Stimulated activated naive CD8-positive, alpha-beta T cell treated with anti-CD3 and anti-CD28 coated beads, Interleukin-15, amount 100 ng/mL, for 72 hours (primary cell): ENCODE data around the gene DPRX.

Experiments
- ATAC-seq: fragments of 150-1000 bp; cut with Tn5 transposase; 2 replicates; pipeline ENCODE4 v1.10.0; 2021; ENCODE audit warnings: mild to moderate bottlenecking, moderate library complexity
- DNase-seq, 2 donors: peaks; one replicate each; pipeline ENCODE4 v3.0.0; 2021 to 2022
- H3K27ac Mint-ChIP-seq, 2 donors: one replicate each; pipeline ENCODE4 v1.8.0; 2022; ENCODE audit warnings: mild to moderate bottlenecking in 2 of 2, mixed read lengths in 2 of 2, moderate library complexity in 2 of 2
- H3K27me3 Mint-ChIP-seq: one replicate; pipeline ENCODE4 v1.8.0; 2022; ENCODE audit warnings: mixed read lengths
- H3K4me1 Mint-ChIP-seq: one replicate; pipeline ENCODE4 v1.8.0; 2022; ENCODE audit warnings: mild to moderate bottlenecking, mixed read lengths
- H3K4me3 Mint-ChIP-seq, 2 donors: one replicate each; pipeline ENCODE4 v1.8.0; 2022; ENCODE audit warnings: mild to moderate bottlenecking in 2 of 2, mixed read lengths in 2 of 2, moderate library complexity in 1 of 2
- H3K9me3 Mint-ChIP-seq, 2 donors: one replicate each; pipeline ENCODE4 v1.8.0; 2022; ENCODE audit warnings: mixed read lengths in 2 of 2

DPRX gene

GRCh38 chr19:53626976-53627375 is 4.8 kb upstream of the DPRX start:
- Mint-ChIP-seq H3K27ac (no peak overlapping the region), H3K4me3 (no peak overlapping the region), H3K4me1 (no peaks in the 10 kb centered on the region), H3K9me3 (peaks cover 0 to 14% of the 10 kb centered on the region in 2 donors), H3K27me3 (no peaks in the 10 kb centered on the region)
- no peak for DNase-seq
- ATAC-seq, result no peak

- Mint-ChIP-seq H3K4me3 (no peak overlapping the region), H3K9me3 (peaks cover 5 to 25% of the 10 kb centered on the region in 2 donors), H3K27me3 (no peaks in the 10 kb centered on the region), H3K27ac (no peak overlapping the region), H3K4me1 (no peaks in the 10 kb centered on the region)
- DNase-seq (no peak), ATAC-seq (no peak)
These were observed 3.0 kb downstream of the DPRX start for GRCh38 chr19:53634768-53635167.

- no peak for ATAC-seq
- no peak for DNase-seq
These were observed 7.7 kb downstream of the DPRX start for GRCh38 chr19:53639471-53639870.

GRCh38 chr19:53642381-53643099 is 10.7 kb downstream of the DPRX start:
- H3K9me3 Mint-ChIP-seq, result peaks cover 6 to 37% of the 10 kb centered on the region in 2 donors
- H3K27me3 Mint-ChIP-seq, result no peaks in the 10 kb centered on the region
- no peak for ATAC-seq
- no peaks in the 10 kb centered on the region for H3K4me1 Mint-ChIP-seq
- no peak overlapping the region for H3K4me3 Mint-ChIP-seq
- H3K27ac Mint-ChIP-seq, result peak overlapping the region in 1 of 2 donors; percentile 1
- DNase-seq, result no peak

More at GRCh38 chr19:53639471-53639870, 7.7 kb downstream of the DPRX start:
- H3K4me1 Mint-ChIP-seq, result no peaks in the 10 kb centered on the region
- peaks cover 11 to 46% of the 10 kb centered on the region in 2 donors for H3K9me3 Mint-ChIP-seq
- no peaks in the 10 kb centered on the region for H3K27me3 Mint-ChIP-seq
- H3K27ac Mint-ChIP-seq, result no peak overlapping the region
- no peak overlapping the region for H3K4me3 Mint-ChIP-seq

GRCh38 chr19:53644061-53644816 is 12.4 kb downstream of the DPRX start:
- H3K27ac Mint-ChIP-seq, result no peak overlapping the region
- no peak overlapping the region for H3K4me3 Mint-ChIP-seq
- ATAC-seq (no peak), DNase-seq (no peak)
- H3K4me1 Mint-ChIP-seq, result no peaks in the 10 kb centered on the region
- H3K27me3 Mint-ChIP-seq, result no peaks in the 10 kb centered on the region
- peaks cover 6 to 42% of the 10 kb centered on the region in 2 donors for H3K9me3 Mint-ChIP-seq

- no peak overlapping the region for H3K4me3 Mint-ChIP-seq
- no peaks in the 10 kb centered on the region for H3K27me3 Mint-ChIP-seq
- H3K4me1 Mint-ChIP-seq, result no peaks in the 10 kb centered on the region
- peaks cover 6 to 30% of the 10 kb centered on the region in 2 donors for H3K9me3 Mint-ChIP-seq
- H3K27ac Mint-ChIP-seq, result no peak overlapping the region
- DNase-seq (no peak), ATAC-seq (no peak)
These were observed 14.3 kb downstream of the DPRX start for GRCh38 chr19:53646144-53646543.

GRCh38 chr19:53647350-53647749 is 15.6 kb downstream of the DPRX start:
- Mint-ChIP-seq H3K9me3 (peaks cover 6 to 30% of the 10 kb centered on the region in 2 donors), H3K27me3 (no peaks in the 10 kb centered on the region), H3K4me3 (no peak overlapping the region), H3K4me1 (no peaks in the 10 kb centered on the region), H3K27ac (no peak overlapping the region)
- no peak for DNase-seq
- no peak for ATAC-seq

GRCh38 chr19:53647792-53648191 is 16.0 kb downstream of the DPRX start:
- H3K4me1 Mint-ChIP-seq, result no peaks in the 10 kb centered on the region
- no peaks in the 10 kb centered on the region for H3K27me3 Mint-ChIP-seq
- DNase-seq (no peak), ATAC-seq (no peak)
- no peak overlapping the region for H3K4me3 Mint-ChIP-seq
- H3K27ac Mint-ChIP-seq, result no peak overlapping the region
- H3K9me3 Mint-ChIP-seq, result peaks cover 6 to 25% of the 10 kb centered on the region in 2 donors

- Mint-ChIP-seq H3K4me3 (no peak overlapping the region), H3K27ac (no peak overlapping the region), H3K9me3 (peaks cover 2 to 12% of the 10 kb centered on the region in 2 donors), H3K27me3 (no peaks in the 10 kb centered on the region), H3K4me1 (no peaks in the 10 kb centered on the region)
- DNase-seq, result no peak
- no peak for ATAC-seq
These were observed 18.2 kb downstream of the DPRX start for GRCh38 chr19:53649746-53650593.

GRCh38 chr19:53652476-53652875 is 20.7 kb downstream of the DPRX start:
- no peak for DNase-seq
- Mint-ChIP-seq H3K27ac (no peak overlapping the region), H3K4me3 (no peak overlapping the region), H3K27me3 (no peaks in the 10 kb centered on the region), H3K9me3 (peaks cover 6 to 13% of the 10 kb centered on the region in 2 donors), H3K4me1 (no peaks in the 10 kb centered on the region)
- ATAC-seq, result no peak

GRCh38 chr19:53655042-53655665 is 23.4 kb downstream of the DPRX start:
- H3K27ac Mint-ChIP-seq, result peak overlapping the region in 1 of 2 donors; percentile 3
- H3K4me1 Mint-ChIP-seq, result no peaks in the 10 kb centered on the region
- DNase-seq, result no peak
- H3K4me3 Mint-ChIP-seq, result no peak overlapping the region
- peaks cover 6 to 13% of the 10 kb centered on the region in 2 donors for H3K9me3 Mint-ChIP-seq
- ATAC-seq, result no peak
- H3K27me3 Mint-ChIP-seq, result no peaks in the 10 kb centered on the region

GRCh38 chr19:53657330-53657729 is 25.5 kb downstream of the DPRX start:
- DNase-seq (no peak), ATAC-seq (no peak)
- peaks cover 11 to 23% of the 10 kb centered on the region in 2 donors for H3K9me3 Mint-ChIP-seq
- H3K27ac Mint-ChIP-seq, result no peak overlapping the region
- no peaks in the 10 kb centered on the region for H3K4me1 Mint-ChIP-seq
- no peaks in the 10 kb centered on the region for H3K27me3 Mint-ChIP-seq
- H3K4me3 Mint-ChIP-seq, result no peak overlapping the region

- Mint-ChIP-seq H3K9me3 (peaks cover 11 to 24% of the 10 kb centered on the region in 2 donors), H3K27ac (no peak overlapping the region), H3K4me1 (no peaks in the 10 kb centered on the region), H3K27me3 (no peaks in the 10 kb centered on the region), H3K4me3 (no peak overlapping the region)
- DNase-seq (no peak), ATAC-seq (no peak)
These were observed 26.0 kb downstream of the DPRX start for GRCh38 chr19:53657778-53658177.

GRCh38 chr19:53659292-53659691 is 27.5 kb downstream of the DPRX start:
- no peak for ATAC-seq
- peaks cover 11 to 32% of the 10 kb centered on the region in 2 donors for H3K9me3 Mint-ChIP-seq

GRCh38 chr19:53660584-53660983 is 28.8 kb downstream of the DPRX start:
- Mint-ChIP-seq H3K27ac (no peak overlapping the region), H3K4me3 (no peak overlapping the region), H3K9me3 (peaks cover 6 to 24% of the 10 kb centered on the region in 2 donors), H3K27me3 (no peaks in the 10 kb centered on the region), H3K4me1 (no peaks in the 10 kb centered on the region)
- no peak for ATAC-seq
- DNase-seq, result no peak

More at GRCh38 chr19:53659292-53659691, 27.5 kb downstream of the DPRX start:
- no peak for DNase-seq
- Mint-ChIP-seq H3K27me3 (no peaks in the 10 kb centered on the region), H3K27ac (no peak overlapping the region), H3K4me1 (no peaks in the 10 kb centered on the region), H3K4me3 (no peak overlapping the region)
